Pons (tissue), 1 donor: Measurements from ENCODE around the gene CSTA.
A peak's percentile ranks its signal among the peaks of the same experiment; 100 is the strongest.

Experiments used
- DNase-seq: peaks from one replicate; pipeline ENCODE4 v3.0.0-alpha.2; 2016; ENCODE audit warnings: low spot score

Gene CSTA

GRCh38 chr3:122324871-122325323 is at the start of gene CSTA:
Gene CSTA, plus strand, starts transcription at chr3:122325248. Its CDS starts 45 bp downstream, at chr3:122325293.
- no peak for DNase-seq

- no peak for DNase-seq
Observed at GRCh38 chr3:122281891-122282290, 43.2 kb upstream of the CSTA start.

GRCh38 chr3:122283796-122284445 is 41.1 kb upstream of the CSTA start:
- no peak for DNase-seq

- DNase-seq, result no peak
Observed at GRCh38 chr3:122284486-122284885, 40.6 kb upstream of the CSTA start.

- no peak for DNase-seq
Observed at GRCh38 chr3:122294359-122294758, 30.7 kb upstream of the CSTA start.

- DNase-seq, result peak; percentile 55
Observed at GRCh38 chr3:122295266-122296062, 29.6 kb upstream of the CSTA start.

GRCh38 chr3:122298239-122298638 is 26.8 kb upstream of the CSTA start:
- no peak for DNase-seq

- DNase-seq, result no peak
Observed at GRCh38 chr3:122299215-122299614, 25.8 kb upstream of the CSTA start.

GRCh38 chr3:122299872-122300460 is 25.1 kb upstream of the CSTA start:
- no peak for DNase-seq

- DNase-seq, result no peak
Observed at GRCh38 chr3:122301063-122301462, 24.0 kb upstream of the CSTA start.

- DNase-seq, result no peak
Observed at GRCh38 chr3:122305818-122306621, 19.0 kb upstream of the CSTA start.

- DNase-seq, result no peak
Observed at GRCh38 chr3:122306622-122306953, 18.5 kb upstream of the CSTA start.

GRCh38 chr3:122307094-122307687 is 17.9 kb upstream of the CSTA start:
- DNase-seq, result no peak

GRCh38 chr3:122307976-122308375 is 17.1 kb upstream of the CSTA start:
- no peak for DNase-seq

GRCh38 chr3:122310361-122310760 is 14.7 kb upstream of the CSTA start:
- no peak for DNase-seq

GRCh38 chr3:122312826-122313225 is 12.2 kb upstream of the CSTA start:
- no peak for DNase-seq

GRCh38 chr3:122313281-122313680 is 11.8 kb upstream of the CSTA start:
- DNase-seq, result no peak

GRCh38 chr3:122314228-122314876 is 10.7 kb upstream of the CSTA start:
- no peak for DNase-seq

GRCh38 chr3:122315619-122316018 is 9.4 kb upstream of the CSTA start:
- no peak for DNase-seq

GRCh38 chr3:122316368-122316767 is 8.7 kb upstream of the CSTA start:
- no peak for DNase-seq

GRCh38 chr3:122318620-122319019 is 6.4 kb upstream of the CSTA start:
- no peak for DNase-seq
